Parathyroid adenoma (tissue), 2 donors: ENCODE measurements around the gene KCNQ1.

ENCODE experiments used
- H2AFZ ChIP-seq: fragments of 300-600 bp; sonication (generic); one replicate; pipeline ENCODE4 v1.7.0; 2017; ENCODE audit warnings: antibody characterized with exemption, mild to moderate bottlenecking
- H3K27ac ChIP-seq: fragments of 300-600 bp; sonication (generic); one replicate; pipeline ENCODE4 v1.7.0; 2017
- H3K27me3 ChIP-seq: fragments of 300-600 bp; sonication (generic); one replicate; pipeline ENCODE4 v1.7.0; 2017; ENCODE audit warnings: low read length; ENCODE audit not compliant: control insufficient read depth, insufficient read depth
- H3K36me3 ChIP-seq: fragments of 300-600 bp; sonication (generic); one replicate; pipeline ENCODE4 v1.7.0; 2017; ENCODE audit warnings: low read length; ENCODE audit not compliant: control insufficient read depth, insufficient read depth
- H3K4me1 ChIP-seq: fragments of 300-600 bp; sonication (generic); one replicate; pipeline ENCODE4 v1.7.0; 2017; ENCODE audit warnings: control low read depth
- H3K4me2 ChIP-seq: fragments of 300-600 bp; sonication (generic); one replicate; pipeline ENCODE4 v1.7.0; 2017; ENCODE audit warnings: low read length
- H3K4me3 ChIP-seq: fragments of 300-600 bp; sonication (generic); one replicate; pipeline ENCODE4 v1.7.0; 2017; ENCODE audit warnings: low read depth, low read length
- H3K79me2 ChIP-seq: fragments of 300-600 bp; sonication (generic); one replicate; pipeline ENCODE4 v1.7.0; 2017; ENCODE audit warnings: control low read depth
- H3K9ac ChIP-seq: fragments of 300-600 bp; sonication (generic); one replicate; pipeline ENCODE4 v1.7.0; 2017; ENCODE audit warnings: mild to moderate bottlenecking
- H3K9me3 ChIP-seq: fragments of 300-600 bp; sonication (generic); one replicate; pipeline ENCODE4 v1.7.0; 2017; ENCODE audit warnings: low read length; ENCODE audit not compliant: control insufficient read depth
- TF ChIP-seq, protein P1 (sequence below): fragments of 300-600 bp; sonication (generic); IDR thresholded peaks from one replicate; pipeline ENCODE4 v1.7.0; 2017; ENCODE audit warnings: antibody characterized with exemption, mild to moderate bottlenecking
- donor health status: primary hyperparathyroidism.

KCNQ1 gene

DNA sequence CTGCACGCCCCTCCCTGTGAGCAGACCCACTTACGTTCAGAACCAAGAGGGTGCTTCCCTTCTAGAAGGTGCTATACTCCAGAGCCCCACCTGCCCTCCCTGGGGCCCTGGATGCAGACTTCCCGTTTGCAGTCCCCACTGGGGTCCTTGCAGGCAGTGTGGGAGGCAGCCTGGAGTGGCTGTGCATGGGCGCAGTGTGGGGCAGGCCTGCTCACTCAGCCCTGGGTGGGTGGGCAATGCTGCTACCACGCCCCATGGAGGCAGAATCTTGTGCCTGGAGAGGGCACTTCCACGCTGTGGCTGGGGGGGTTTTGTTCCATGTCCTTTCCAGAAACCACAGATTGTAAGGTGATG lies 138.8 kb downstream of the KCNQ1 start:
- H2AFZ ChIP-seq = no peak overlapping the region
- no peaks in the 10 kb centered on the region for H3K27me3 ChIP-seq
- H3K27ac ChIP-seq = no peak overlapping the region
- no peaks in the 10 kb centered on the region for H3K4me1 ChIP-seq
- no peaks in the 10 kb centered on the region for H3K36me3 ChIP-seq
- H3K9ac ChIP-seq = no peak overlapping the region
- H3K4me2 ChIP-seq = no peak overlapping the region
- no peaks in the 10 kb centered on the region for H3K9me3 ChIP-seq
- no peaks in the 10 kb centered on the region for H3K79me2 ChIP-seq
- TF ChIP-seq, protein P1, sequence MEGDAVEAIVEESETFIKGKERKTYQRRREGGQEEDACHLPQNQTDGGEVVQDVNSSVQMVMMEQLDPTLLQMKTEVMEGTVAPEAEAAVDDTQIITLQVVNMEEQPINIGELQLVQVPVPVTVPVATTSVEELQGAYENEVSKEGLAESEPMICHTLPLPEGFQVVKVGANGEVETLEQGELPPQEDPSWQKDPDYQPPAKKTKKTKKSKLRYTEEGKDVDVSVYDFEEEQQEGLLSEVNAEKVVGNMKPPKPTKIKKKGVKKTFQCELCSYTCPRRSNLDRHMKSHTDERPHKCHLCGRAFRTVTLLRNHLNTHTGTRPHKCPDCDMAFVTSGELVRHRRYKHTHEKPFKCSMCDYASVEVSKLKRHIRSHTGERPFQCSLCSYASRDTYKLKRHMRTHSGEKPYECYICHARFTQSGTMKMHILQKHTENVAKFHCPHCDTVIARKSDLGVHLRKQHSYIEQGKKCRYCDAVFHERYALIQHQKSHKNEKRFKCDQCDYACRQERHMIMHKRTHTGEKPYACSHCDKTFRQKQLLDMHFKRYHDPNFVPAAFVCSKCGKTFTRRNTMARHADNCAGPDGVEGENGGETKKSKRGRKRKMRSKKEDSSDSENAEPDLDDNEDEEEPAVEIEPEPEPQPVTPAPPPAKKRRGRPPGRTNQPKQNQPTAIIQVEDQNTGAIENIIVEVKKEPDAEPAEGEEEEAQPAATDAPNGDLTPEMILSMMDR = no peak
- H3K4me3 ChIP-seq = no peak overlapping the region

DNA sequence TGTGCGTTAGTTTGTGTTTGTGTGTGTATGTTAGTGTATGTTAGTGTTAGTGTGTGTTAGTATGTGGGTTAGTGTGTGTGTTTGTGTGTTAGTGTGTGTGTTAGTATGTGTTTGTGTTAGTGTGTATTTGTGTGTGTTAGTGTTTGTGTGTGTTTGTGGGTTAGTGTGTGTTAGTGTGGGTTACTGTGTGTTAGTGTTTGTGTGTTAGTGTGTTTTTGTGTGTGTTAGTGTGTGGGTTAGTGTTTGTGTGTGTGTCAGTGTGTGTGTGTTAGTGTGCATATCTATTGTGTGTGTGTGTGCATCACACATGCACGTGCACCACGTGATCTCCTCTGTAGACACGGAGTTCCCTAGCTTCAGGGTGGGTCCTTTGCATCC lies 139.6 kb downstream of the KCNQ1 start:
- Histone ChIP-seq H3K4me2 (no peak overlapping the region), H3K27ac (no peak overlapping the region), H3K9me3 (no peaks in the 10 kb centered on the region), H3K36me3 (no peaks in the 10 kb centered on the region), H2AFZ (no peak overlapping the region), H3K4me3 (no peak overlapping the region), H3K4me1 (no peaks in the 10 kb centered on the region), H3K79me2 (no peaks in the 10 kb centered on the region), H3K9ac (no peak overlapping the region), H3K27me3 (no peaks in the 10 kb centered on the region)
- TF ChIP-seq, protein P1 = no peak

DNA sequence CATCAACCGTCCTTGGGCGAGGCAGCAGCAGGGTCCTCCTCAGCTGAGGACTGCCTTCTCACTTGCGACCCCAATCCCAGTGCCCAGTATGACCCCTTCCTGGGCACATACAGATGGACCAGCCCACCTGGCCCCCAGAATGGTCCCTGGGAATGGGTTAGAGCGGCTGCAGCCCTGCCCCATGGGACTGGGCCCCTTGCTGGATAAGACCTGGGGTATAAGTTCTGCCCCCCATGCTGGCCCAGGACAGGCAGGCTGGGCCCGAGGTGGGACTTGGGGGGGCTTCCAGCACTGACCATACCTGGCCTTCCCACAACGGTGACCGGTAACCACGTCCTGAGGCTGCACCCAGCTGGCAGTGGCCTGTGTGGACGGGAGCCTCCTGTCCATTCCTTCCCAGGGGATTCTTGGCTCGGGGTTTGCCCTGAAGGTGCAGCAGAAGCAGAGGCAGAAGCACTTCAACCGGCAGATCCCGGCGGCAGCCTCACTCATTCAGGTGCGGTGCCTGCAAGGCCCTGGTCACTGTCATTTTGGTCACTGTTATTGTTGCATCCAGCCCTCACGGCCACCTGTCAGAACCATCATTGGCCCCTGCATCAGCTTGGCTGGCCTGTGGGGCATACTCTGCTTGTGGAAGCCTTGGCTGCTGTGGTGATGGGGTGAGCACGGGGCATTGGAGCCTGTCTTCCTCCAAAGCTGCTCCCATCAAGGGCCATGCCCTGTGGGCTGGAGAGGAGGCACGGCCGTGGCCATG lies 140.2 kb downstream of the KCNQ1 start:
- TF ChIP-seq, protein P1 = no peak

DNA sequence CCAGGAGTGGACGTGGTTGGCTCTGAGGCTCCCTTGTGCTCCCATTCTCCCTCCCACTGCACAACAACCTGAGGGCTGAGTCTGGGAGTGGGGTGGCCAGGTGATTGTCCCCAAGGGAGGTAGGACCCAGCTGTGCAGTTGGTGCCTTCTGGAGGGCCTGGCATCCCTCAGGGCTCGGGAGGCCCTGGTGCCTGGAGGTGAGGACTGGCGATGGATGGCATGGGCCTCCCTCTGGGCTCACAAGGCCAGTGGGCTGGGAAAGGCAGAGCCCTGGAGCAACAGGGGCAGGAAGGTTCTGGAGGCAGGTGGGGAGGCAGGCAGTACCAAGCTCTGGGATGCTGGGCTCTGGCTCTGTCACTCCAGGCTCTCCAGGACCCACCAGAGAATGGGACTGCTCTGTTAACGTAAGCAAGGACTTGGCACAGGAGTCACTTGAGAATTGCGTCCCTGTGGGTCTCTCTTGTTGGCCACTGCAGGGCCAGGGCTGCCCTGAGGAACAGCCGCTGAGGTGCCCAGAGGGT lies 140.8 kb downstream of the KCNQ1 start:
- Histone ChIP-seq H3K9me3 (no peaks in the 10 kb centered on the region), H3K9ac (no peak overlapping the region), H3K4me1 (no peaks in the 10 kb centered on the region), H3K36me3 (no peaks in the 10 kb centered on the region), H2AFZ (no peak overlapping the region), H3K27me3 (no peaks in the 10 kb centered on the region), H3K27ac (no peak overlapping the region), H3K4me2 (no peak overlapping the region), H3K79me2 (no peaks in the 10 kb centered on the region), H3K4me3 (no peak overlapping the region)
- TF ChIP-seq, protein P1 = no peak

More for the DNA sequence above, 140.2 kb downstream of the KCNQ1 start:
- Histone ChIP-seq H3K4me2 (no peak overlapping the region), H3K4me3 (no peak overlapping the region), H3K9ac (no peak overlapping the region), H3K9me3 (no peaks in the 10 kb centered on the region), H2AFZ (no peak overlapping the region), H3K4me1 (no peaks in the 10 kb centered on the region), H3K27me3 (no peaks in the 10 kb centered on the region), H3K27ac (no peak overlapping the region), H3K36me3 (no peaks in the 10 kb centered on the region), H3K79me2 (no peaks in the 10 kb centered on the region)
